Activated CD8-positive, alpha-beta memory T cell treated with anti-CD3 and anti-CD28 coated beads, Interleukin-2, amount 50 U/mL, for 24 hours (primary cell): ENCODE data around the gene CHAT.

Experiments
- DNase-seq: peaks from one replicate; pipeline ENCODE4 v3.0.0-alpha.2; 2020; ENCODE audit errors: extremely low read depth

Gene CHAT

DNA sequence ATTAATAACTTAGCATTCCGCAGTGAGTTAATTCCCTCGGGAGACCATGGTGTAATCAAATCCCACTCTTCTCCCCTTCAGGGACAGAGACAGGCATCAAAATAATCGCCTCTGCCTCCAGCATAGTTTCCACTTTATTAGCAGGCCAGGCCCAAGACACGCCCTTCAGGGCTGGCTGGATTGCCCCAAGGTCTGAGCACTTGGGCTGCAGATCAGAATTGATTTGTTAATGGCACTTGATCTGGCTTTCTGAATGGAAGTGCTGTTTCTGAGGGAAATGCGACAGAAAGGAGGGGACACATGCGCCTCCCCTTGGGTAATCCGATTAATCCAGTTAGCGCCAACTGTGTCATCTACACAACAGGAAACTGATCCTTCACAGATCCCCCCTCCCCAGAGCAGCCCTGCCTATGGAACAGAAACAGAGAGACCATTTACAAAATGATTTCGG is 15.6 kb downstream of the CHAT start:
- no peak for DNase-seq

DNA sequence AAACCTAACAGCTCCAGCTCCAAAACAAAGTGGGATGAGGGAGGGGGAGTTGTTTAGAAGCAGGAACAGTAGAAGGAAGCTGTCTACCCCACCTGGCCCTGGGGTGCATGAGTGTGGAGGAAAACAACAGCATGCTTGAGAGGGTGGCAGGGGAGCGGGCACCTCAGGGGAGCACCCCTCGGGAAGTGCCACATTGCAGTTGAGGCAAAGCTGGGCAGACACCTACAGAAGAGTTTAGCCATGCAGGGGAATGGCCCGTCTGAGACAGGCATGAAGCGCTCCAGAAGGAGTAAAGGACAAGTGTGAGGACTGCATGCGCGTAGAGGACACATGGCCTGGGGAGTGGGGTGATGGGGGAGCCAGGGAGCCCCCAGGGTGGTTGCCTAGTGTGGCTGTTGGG is 18.1 kb downstream of the CHAT start:
- no peak for DNase-seq

DNA sequence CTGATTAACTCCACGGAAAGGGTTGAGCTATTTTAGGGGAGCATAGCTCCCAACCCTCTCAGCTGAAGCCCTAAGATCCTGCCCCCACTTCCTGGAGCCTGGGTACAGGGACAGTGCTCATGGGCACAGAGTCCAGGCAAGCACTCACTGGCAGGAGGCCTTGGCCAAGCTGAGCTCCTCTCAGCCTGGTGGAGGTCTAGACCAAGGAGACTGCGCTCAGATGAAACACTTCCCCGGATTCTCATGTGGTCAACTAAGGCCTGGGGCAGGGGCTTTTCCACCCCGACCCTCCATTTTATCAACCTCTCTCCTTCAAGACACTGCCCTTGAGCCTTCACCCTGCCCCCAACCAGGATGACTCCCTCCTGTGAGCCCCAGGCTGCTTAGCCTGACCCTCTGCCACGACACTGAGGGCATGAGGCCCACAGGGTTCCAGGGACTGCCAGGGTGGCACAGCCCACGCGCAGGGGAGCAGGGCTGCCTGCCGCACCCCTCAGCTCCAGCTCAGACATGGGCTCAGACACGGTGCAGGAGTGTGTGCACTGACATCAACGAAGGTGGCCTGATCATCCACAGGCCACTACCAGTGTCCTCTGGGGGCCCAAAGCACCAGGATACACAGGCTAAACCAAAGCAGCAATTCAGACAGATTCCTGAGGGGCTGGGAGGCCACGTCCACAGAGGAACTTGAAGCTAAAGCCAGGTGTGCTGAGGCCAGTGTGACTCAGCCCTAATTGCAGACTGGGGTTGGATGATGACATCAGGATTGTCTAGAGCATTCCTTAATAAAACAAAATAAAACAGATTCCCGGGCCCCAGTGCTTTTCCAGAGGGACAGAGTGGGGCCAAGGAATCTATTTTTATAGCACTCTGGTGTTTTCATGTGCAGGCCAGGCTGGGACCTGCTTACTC is 18.8 kb downstream of the CHAT start:
- DNase-seq: no peak

DNA sequence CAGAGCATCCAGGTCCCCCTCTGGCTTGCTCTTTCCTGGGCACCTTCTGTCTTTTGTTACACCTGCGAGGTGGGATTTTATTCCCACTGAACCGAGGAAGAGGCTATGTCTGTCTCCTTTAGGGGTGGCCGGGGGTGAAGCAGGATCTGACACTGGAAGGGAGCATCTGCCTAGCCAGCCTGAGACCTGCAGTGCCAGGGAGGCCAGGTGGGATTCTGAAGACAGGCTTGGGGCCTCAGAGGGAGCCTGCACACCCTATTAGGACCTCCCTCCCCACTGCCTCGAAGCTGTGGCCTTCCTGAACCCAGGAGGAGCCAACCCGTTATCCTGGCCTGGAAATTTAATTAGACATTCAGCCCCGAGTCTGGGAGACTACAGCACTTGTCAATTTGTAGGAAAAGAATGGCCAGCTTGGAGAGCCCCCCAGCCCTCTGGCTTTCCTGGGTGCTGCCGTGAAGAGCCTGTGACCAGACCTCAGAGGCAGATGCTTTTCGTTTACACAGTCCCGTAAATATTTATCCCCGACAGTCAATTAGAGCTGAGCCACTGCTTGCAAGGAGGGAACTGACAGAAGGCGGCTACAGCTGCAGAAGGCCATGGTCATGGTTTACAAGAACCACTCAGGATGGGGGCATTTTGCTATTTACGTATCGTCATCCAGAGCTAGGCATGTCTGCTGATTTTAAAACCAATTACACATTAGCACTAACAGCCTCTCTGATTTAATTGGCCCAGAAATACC is 19.7 kb downstream of the CHAT start:
- no peak for DNase-seq

DNA sequence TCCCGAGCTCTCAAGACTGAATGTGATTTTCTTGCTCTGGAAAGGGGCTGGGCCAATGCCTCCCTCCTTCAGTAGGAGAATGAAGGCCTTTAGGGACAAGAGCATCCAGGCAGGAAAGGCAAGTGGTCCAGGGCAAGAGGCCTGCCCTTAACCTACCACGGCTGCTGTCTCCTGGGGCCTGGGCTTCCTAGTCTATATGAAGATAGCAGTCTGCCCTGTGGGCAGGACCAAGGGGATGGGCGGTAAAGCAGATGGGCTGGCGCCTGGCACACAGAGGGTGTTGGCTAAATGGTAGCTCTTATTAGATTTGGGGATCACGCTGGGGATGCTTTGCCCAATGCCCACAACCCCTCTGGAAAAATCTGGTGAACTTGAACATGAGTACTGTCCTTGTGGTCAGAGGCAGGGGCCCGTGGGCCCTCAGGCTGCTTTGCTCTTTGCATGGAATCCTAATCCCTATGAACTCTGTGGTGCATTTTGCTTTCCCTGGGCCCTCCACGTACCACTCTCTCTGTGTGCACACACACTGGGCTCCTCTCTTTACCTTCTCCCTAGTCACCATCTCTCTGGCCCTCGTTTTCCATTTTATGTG is 20.3 kb downstream of the CHAT start:
- no peak for DNase-seq

DNA sequence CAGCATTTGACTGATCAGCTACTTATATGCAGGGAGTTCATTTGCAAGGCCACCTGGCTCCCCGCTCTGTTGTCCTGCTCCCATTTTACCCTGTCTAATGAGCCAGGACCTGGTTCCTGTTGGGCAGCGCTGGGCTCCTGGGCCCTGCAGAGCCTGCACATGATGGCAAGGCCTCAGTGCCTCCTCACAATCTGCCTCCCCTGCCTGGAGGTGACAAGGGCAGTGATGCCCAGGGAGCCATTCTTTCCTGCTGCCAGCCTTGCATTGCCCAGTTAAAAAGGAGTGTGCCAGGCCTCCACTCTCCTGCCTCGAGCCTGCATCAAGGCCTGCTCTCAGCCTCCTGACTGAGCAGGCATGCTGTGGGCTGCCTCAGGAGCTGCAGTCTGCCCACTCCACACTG is 28.5 kb downstream of the CHAT start:
- no peak for DNase-seq

DNA sequence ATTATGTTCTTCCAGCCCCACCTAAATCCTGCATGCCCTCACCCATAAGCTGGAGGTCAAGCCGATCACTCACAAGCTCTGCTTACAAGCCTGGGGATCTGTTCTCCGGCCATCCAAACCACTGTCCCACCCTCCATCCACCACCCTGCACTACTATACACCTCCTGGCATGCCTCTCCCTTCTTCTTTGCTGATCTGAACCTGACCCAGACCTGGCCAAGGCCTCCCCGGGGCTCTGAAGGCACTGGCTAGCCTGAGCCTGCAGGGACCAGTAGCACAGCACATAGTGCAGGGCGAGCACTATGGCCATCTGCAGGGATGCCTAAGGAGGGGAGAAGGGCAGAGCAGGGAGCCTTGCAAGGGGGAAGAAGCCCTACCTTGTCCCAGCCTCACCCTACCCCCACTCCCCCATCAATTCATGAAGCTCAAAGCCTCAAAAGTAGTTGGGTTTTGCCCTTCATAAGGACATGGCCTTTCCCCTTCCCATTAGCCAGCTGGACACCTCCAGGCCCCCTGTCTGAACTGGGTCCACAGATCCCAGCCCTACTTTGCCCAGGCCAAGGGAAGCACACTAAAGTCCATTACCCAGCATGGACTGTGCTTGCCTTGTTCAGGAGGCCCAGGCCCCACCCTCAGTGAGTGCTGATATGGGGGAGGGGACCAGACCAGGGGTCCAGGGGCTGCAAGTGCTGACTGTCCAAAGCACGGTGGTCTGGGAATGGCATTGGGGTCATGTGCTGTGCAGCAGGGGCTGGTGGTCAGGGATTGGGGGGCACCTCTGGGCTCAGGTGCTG is 29.6 kb downstream of the CHAT start:
- DNase-seq: no peak

DNA sequence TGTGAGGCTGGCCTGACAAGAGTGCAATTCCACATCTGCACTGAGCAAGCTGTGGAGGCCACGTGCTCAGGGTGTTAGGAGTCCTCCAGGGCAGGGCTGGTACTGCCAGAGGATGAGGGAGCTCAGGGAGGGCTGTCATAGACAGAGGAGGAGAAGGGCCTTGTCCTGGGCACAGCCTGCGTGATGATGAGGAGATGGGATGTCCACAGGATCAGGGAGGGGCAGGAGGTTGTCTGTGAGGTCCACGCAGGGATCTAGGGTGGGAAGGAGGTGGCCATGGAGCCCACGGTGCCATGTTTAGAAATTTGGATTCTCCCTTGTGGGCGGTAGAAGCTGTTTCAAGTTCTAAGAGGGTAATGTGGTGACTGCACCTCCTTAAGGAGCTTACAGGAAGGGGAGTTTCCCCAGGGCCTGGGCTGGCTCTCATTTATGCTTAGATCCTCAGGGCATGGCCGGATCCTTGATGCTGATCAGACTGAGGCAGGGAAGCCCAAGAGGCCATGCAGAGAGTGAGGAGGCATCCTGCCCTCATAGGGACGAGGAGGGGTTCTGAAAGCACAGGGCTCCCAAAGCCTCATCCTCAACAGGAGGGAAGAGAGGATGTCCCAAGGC is 30.3 kb downstream of the CHAT start:
- no peak for DNase-seq

DNA sequence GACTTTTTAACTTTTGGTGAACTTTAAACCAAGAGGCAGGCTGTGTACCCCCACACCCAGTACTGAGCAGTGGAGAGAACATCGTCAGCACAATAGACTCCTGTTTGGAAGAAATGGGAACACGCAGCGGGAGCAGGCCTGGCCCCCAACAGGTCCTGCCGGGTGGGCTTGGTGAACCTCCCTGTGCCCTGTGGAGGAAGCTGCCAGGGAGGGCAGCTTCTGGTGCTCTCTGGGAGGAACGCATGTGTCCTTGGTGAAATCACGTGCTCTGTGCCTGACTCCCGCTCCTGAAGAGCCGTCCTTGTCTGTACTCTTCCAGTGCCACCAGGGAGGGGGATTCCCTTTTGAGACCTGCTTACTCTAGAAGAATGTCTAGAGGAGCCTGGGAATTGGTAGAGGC is 31.6 kb downstream of the CHAT start:
- no peak for DNase-seq

DNA sequence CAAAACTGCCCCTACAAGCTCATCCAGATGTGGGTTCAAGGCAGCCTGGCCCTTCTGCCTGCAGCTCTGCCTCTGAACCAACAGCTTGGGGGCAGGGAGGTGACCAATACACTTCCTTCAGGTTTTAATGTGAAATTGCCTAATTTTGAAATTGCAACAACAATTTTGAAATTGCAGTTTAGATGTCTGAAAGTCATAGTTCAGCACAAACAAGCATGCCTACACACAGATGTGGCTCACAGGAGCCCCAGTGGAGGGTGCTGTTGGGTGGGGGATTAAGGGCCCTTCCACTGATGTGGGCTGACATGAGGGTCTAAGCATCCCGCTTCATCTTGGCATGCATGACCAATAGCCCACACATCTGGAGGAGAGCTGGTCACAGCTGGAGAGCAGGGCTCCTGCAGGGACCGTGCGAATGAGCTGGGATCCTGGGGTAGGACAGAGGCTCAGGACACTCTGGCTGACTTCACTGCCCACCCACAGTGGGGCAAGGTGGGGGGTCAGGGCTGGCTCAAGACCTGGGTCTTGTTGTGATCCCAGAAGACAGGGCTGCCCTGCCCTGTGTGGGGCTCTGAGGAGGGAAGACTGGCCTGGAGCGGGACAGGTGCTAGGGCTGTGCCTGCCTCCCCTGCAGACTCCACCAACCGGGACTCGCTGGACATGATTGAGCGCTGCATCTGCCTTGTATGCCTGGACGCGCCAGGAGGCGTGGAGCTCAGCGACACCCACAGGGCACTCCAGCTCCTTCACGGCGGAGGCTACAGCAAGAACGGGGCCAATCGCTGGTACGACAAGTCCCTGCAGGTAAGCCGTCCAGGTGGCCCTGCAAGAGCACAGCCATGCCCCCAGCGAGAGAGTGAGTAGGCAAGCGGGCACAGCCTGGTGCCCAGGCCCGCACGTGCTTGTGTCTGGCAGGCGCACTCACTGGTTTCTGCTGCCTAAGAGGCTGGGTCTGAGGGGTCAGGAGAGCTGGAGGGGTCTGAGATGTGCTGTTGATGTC is 32.3 kb downstream of the CHAT start:
- DNase-seq: no peak

DNA sequence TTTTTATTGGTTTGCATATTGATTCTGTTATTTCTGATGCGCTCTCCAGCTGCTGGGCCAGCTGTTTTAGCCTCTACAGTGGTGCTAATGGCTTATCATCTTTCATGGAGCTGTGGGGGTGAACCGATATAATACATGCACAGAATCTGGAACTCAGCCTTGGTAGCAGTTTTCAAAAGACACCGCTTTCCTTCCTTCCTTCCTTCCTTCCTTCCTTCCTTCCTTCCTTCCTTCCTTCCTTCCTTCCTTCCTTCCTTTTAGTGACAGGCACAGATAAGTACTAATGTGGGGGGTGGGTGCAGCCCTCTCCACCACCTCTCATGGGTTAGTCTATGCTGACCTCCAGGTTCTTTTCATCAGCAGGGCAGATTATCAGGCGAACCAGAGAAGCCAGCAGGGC is 33.7 kb downstream of the CHAT start:
- DNase-seq: no peak

DNA sequence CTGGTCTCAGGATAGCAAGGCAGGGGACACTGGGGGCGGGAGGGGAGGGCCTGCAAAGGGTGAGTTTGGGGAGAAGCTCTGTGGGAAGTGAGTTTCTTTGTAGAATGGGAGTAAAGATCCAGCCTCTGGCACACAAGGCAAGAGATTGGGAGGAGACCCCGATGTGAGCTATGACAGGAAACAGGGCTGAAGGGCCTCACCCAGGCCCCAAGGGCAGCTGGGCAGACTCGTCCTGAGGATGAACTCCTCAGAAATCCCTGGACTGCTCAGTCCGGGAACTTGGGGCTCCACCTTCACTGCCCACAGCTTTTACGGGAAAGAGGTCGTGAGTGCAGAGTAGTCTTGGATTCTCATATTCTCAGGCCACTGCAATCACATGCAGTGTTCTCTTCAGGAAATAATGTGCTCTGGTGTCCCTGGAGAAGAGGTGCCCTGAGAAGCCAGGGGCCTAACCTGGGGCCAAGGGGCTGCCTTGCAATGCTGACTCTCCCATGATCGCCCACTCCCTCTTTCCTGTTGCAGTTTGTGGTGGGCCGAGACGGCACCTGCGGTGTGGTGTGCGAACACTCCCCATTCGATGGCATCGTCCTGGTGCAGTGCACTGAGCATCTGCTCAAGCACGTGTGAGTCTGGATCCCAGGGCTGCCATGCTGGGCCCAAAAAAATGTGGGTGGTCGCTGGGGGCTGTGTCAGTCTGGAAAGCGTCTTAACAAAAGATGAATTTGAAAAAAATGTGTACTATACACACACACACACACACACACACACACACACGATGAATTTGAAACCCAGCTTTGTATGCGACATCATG is 34.4 kb downstream of the CHAT start:
- DNase-seq: no peak

DNA sequence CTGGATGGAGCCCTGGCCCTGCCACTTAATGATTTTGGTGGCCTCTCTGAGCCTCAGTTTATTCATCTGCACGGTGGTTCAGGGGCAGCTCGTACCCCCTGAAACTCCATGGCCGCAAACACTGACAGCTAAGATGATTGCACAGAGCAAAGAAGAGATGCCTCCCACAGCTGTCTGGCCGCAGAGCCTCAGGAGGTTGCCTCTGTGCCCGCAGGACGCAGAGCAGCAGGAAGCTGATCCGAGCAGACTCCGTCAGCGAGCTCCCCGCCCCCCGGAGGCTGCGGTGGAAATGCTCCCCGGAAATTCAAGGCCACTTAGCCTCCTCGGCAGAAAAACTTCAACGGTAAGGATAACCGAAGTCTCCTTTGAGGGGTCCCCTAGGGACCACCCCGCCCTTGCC is 35.5 kb downstream of the CHAT start:
- DNase-seq: no peak

DNA sequence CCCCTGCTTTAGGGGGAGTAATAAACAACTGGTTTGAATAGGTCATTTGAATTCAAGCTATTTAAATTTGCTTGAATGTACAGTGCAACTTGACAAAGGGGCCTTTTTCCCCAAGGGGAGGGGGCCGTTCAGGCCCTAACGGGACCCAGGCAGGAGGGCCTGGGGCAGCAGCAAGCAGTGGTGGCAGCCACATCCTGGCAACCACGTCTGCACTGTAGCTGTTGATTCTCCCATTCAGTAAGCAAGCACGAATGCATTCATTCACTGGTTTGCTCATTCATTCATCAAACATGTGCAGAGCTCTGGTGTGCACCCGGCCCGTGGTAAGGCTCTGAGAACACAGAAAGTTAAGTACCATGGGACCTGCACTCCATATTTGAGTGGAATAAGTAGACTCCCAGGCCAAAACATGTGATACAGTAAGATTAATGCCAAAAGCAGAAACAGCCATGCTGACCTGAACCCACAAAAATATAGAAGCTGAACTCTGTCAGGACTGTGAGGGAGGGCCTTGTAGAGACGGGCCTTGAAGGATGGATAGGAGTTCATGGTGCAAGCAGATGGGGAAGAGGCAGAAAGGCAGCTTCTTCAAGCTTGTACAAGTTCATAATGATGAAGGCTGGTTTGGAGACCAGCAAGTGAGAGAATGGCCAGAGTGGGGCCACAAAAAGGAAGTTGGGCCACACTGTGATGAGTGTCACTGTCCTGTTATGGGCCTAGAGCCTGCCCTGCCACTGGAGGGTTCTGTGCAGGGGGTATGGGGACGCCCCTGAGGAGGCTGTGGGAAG is 36.3 kb downstream of the CHAT start:
- no peak for DNase-seq

DNA sequence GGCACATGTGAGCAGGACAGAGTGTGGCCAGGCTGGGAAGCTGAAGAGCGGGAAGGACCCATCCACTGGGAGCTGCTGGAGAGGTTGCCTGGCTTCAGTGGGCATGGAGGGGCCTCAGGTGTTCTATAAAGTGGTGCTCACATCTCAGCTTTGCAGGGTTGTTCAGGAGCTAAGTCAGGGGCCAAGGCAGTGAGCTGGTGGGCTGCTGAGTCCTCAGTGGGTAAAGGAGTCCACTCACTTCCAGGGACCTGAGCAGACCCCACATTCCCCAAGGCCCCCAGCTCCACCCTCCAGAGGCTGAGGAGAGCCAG is 36.8 kb downstream of the CHAT start:
- no peak for DNase-seq

DNA sequence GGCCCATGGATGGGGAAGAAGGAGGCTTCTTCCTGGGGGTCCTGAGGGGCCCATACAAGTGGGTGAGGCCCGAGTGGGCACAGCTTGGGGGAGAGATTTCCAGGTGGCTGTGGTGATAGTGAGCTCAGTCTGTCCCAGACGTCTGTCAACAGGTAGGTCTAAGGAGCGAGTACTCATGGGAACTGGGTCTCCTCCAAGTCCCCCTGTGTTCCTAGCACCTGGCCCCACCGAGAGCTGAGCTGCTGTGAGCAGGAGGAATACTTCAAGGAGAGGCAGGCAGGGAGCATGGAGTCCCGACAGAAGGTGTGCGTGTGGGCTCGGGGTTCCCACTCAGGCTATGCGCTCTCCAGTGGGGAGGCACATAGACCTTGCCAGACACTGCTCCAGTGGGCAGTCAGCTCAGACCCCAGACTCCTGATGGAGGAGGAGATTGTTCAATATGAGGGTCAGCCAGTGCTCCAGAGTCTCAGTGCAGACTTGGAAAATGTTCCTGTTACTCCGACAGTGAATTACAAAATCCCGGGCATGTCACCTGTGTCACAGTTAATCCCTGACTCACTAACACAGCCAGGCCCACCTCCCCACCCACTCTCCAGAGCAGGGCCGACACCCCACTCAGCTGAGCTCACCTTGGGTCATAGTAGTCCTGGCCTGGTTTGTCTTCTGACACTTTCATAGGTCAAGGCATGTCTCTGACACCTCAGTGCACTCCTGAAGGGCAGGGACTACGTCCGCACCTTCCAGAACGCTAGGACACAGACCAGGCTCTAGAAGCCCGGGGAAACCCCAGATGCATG is 37.4 kb downstream of the CHAT start:
- no peak for DNase-seq

DNA sequence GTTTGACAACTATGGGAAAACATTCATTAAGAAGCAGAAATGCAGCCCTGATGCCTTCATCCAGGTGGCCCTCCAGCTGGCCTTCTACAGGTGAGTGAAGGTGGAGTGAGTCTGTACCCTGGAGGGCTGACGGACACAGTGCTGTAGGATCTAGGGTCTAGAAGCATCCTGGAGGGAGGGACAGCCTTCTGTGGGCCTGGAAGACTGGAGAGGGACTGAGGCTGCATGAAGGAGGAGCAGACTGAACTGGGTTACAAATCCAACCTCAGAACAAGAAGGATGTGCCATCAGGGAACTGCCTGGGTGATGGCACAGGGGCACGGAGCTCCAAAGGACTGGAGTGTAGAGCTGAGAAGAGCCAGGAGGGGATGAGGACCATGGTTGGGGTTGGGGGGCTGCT is 38.1 kb downstream of the CHAT start:
- DNase-seq: no peak
